ENCODE measurements around the gene SDCBP2. TPM values are rescaled to one million over a fixed set of nuclear protein-coding genes. Genes with fewer than 3 reads are reported as not detected.

Gene SDCBP2
- total and polyA plus RNA-seq, 2 of the 4 experiments (the other 2 are of a cell fraction) = 0.54 to 1.3 TPM

- TF ChIP-seq MAZ (IDR thresholded peaks at IDR 0.05; ENCODE audit: borderline replicate concordance, low read depth, low read length) (no peak), RAD21 (IDR thresholded peaks at IDR 0.05; ENCODE audit: low read length) (0 out of 2 replicates have a peak, but pooled peaks have one; percentile 1), SMC3 (IDR thresholded peaks at IDR 0.05; ENCODE audit: low read depth, low read length) (0 out of 2 replicates have a peak, but pooled peaks have one; percentile 6)
These were observed 3.5 kb downstream of the SDCBP2 start (continued) for GRCh38 chr20:1325173-1326030.

GRCh38 chr20:1324598-1325172 lies 4.3 kb downstream of the SDCBP2 start:
- peaks cover 32% of the 10 kb centered on the region for H3K9me1 ChIP-seq (ENCODE audit: insufficient read depth, low read length)
- H3K4me1 ChIP-seq (ENCODE audit: control insufficient read depth, insufficient read depth, low read length) = peaks cover 34% of the 10 kb centered on the region
- TF ChIP-seq SMC3 (IDR thresholded peaks at IDR 0.05; ENCODE audit: low read depth, low read length) = no peak
- TF ChIP-seq RAD21 (IDR thresholded peaks at IDR 0.05; ENCODE audit: low read length) = no peak
- peak; percentile 74; the same call in 1 of the 2 replicates for TF ChIP-seq MXI1 (IDR thresholded peaks at IDR 0.05; ENCODE audit: borderline replicate concordance, low read depth, low read length)
- no peak for TF ChIP-seq CEBPB (IDR thresholded peaks at IDR 0.05; ENCODE audit: low read depth, low read length)
- peak; percentile 78 for TF ChIP-seq MAFK (IDR thresholded peaks at IDR 0.05; ENCODE audit: low read depth, low read length)
- TF ChIP-seq FOS (IDR thresholded peaks at IDR 0.05; ENCODE audit: low read depth, low read length) = peak; percentile 92
- TF ChIP-seq NFE2L2 (IDR thresholded peaks at IDR 0.05; ENCODE audit: low read depth, low read length) = peak; percentile 99
- H3K27ac ChIP-seq (ENCODE audit: insufficient read depth, low read length) = peak overlapping the region; percentile 87
- H2AK5ac ChIP-seq (ENCODE audit: low read depth, low read length) = peak overlapping the region; percentile 100
- DNase-seq (peak; percentile 91), ATAC-seq (ENCODE audit: low read depth) (peak; percentile 4; the same call in 1 of the 2 replicates)
- no peaks in the 10 kb centered on the region for H3K9me3 ChIP-seq (ENCODE audit: control insufficient read depth, insufficient read depth, low read length)
- peak overlapping the region; percentile 97 for H3K4ac ChIP-seq (ENCODE audit: low read depth, low read length)
- peak overlapping the region; percentile 98 for H2BK20ac ChIP-seq (ENCODE audit: low read depth, low read length)
- no peaks in the 10 kb centered on the region for H3K27me3 ChIP-seq (ENCODE audit: control insufficient read depth, insufficient read depth, low read length)
- H4K91ac ChIP-seq (ENCODE audit: insufficient read depth, low read depth, low read length) = peak overlapping the region; percentile 98
- H2BK120ac ChIP-seq (ENCODE audit: low read depth, low read length) = peak overlapping the region; percentile 90
- no peaks in the 10 kb centered on the region; the same call in 1 of the 2 replicates for H4K20me1 ChIP-seq (ENCODE audit: insufficient read depth, low read length)
- TSS peak; percentile 87 for BruUV-seq (replicated peaks)
- peak overlapping the region; percentile 86 for H3K4me2 ChIP-seq (ENCODE audit: low read depth, low read length)
- peak overlapping the region; percentile 90 for H2AFZ ChIP-seq (replicated peaks; ENCODE audit: low read length, poor library complexity)
- H3K18ac ChIP-seq (ENCODE audit: low read depth, low read length) = peak overlapping the region; percentile 93
- peak overlapping the region; percentile 87 for H3K14ac ChIP-seq (replicated peaks; ENCODE audit: low read depth, low read length)
- H2BK5ac ChIP-seq (ENCODE audit: low read depth, low read length, poor library complexity, severe bottlenecking) = peak overlapping the region; percentile 99
- H3K56ac ChIP-seq (ENCODE audit: extremely low read depth, insufficient read depth, low read length) = peak overlapping the region; percentile 85
- ChIA-PET CTCF (no interaction called here), POLR2A (ENCODE audit: unreplicated experiment) (no interaction called here)
- peak overlapping the region; percentile 93 to 95 for H4K8ac ChIP-seq (ENCODE audit: low read depth in 2 of 2, low read length in 2 of 2)
- dilution Hi-C loops (cut with HindIII; ENCODE audit: low sequenced_read_pairs, unreplicated experiment) (no loop called here), intact Hi-C loops (cut with micrococcal nuclease) (loop anchor here (5.0 kb wide), 1 partner anchor 53 kb away; no protein-coding TSS in a partner anchor), in situ Hi-C loops (cut with MboI; ENCODE audit: low sequenced_read_pairs) (loop anchor here (25.0 kb wide), 1 partner anchor 513 kb away; no protein-coding TSS in a partner anchor)
- H2BK15ac ChIP-seq (ENCODE audit: low read depth, low read length) = peak overlapping the region; percentile 100
- H3K4me3 ChIP-seq (ENCODE audit: insufficient read depth, low read depth, low read length) = peak overlapping the region; percentile 60
- peak overlapping the region; percentile 87; the same call in 1 of the 2 replicates for H3K23ac ChIP-seq (ENCODE audit: low read depth, low read length)
- H4K5ac ChIP-seq (ENCODE audit: low read depth, low read length) = peak overlapping the region; percentile 96
- no CpG with 5 or more reads among the region's 15 CpGs for WGBS, 2 experiments (ENCODE audit: extremely low coverage in 2 of 2, insufficient read length in 1 of 2)
- no peaks in the 10 kb centered on the region for H3K36me3 ChIP-seq (ENCODE audit: control insufficient read depth, insufficient read depth, low read length)
- peak overlapping the region; percentile 64 for H3K9ac ChIP-seq (ENCODE audit: low read depth, low read length)
- peak overlapping the region; percentile 65 for H2AK9ac ChIP-seq (replicated peaks; ENCODE audit: low read depth, low read length, poor library complexity)
- H3K79me1 ChIP-seq (ENCODE audit: low read depth in 1 of 2, low read length in 2 of 2) = peaks cover 18 to 63% of the 10 kb centered on the region in 2 experiments

All from IMR-90 (cell line).